Thyroid gland (tissue), 4 donors: Measurements from ENCODE around the gene PHACTR1. TPM values are rescaled to one million over a fixed set of nuclear protein-coding genes. Genes with fewer than 3 reads are reported as not detected.

ENCODE experiments used
- DNase-seq, 2 donors: peaks; one replicate each; pipeline ENCODE4 v3.0.0-alpha.2; 2019
- H3K27ac ChIP-seq, 3 donors: fragments of 200-600 bp; sonication (generic); 1 replicate in 2 of 3; 2 replicates in 1 of 3; pipeline ENCODE4 v1.5.1; 2016 to 2019; ENCODE audit warnings: mild to moderate bottlenecking in 1 of 3, moderate library complexity in 1 of 3
- H3K27me3 ChIP-seq: fragments of 200-600 bp; sonication (generic); one replicate; pipeline ENCODE4 v1.5.1; 2019
- H3K36me3 ChIP-seq, 2 donors: fragments of 200-600 bp; sonication (generic); one replicate each; pipeline ENCODE4 v1.5.1; 2016 to 2019
- H3K4me1 ChIP-seq, 2 donors: fragments of 200-600 bp; sonication (generic); one replicate each; pipeline ENCODE4 v1.5.1; 2017 to 2019
- H3K4me3 ChIP-seq, 3 donors: fragments of 200-600 bp; sonication (generic); replicated peaks in 1 of 3; 1 replicate in 2 of 3; 2 replicates in 1 of 3; pipeline ENCODE4 v1.5.1; 2016; ENCODE audit warnings: mild to moderate bottlenecking in 1 of 3
- H3K9me3 ChIP-seq: fragments of 200-600 bp; sonication (generic); one replicate; pipeline ENCODE4 v1.5.1; 2017
- CTCF ChIP-seq, 6 experiments: fragments of 200-600 bp in 3 of 6; fragments of 450-650 bp in 3 of 6; sonication (generic) in 3 of 6; IDR thresholded peaks; one replicate each; pipeline ENCODE4 v1.5.1; 2016 to 2019; ENCODE audit warnings: antibody characterized with exemption in 6 of 6, mild to moderate bottlenecking in 2 of 6, inconsistent platforms in 1 of 6, moderate library complexity in 1 of 6
- POLR2A ChIP-seq, 2 donors: fragments of 450-650 bp; IDR thresholded peaks; one replicate each; pipeline ENCODE4 v1.6.1; 2017; ENCODE audit warnings: antibody characterized with exemption in 2 of 2, mild to moderate bottlenecking in 2 of 2, moderate library complexity in 1 of 2
- WGBS, 2 donors: methylation state at CpG; one replicate each; pipeline ENCODE4 v1.1.5; 2017; 5-methylcytosine and 5-hydroxymethylcytosine counted together
- intact Hi-C: fragments of 100-400 bp; cut with DNase I; formaldehyde crosslinking; loops from one replicate; pipeline ENCODE4 v1.15.1; 2023
- total RNA-seq, 4 donors: library from RNA; depleted of rRNA; stranded (reverse); fragments of >200 nt; gene quantifications; one replicate each; pipeline ENCODE4 v1.2.3, GENCODE V29; 2016

The PHACTR1 gene
- total RNA-seq, 4 donors from 2014 or later, result 2.9 to 8.6 (median 4.4) TPM

GRCh38 chr6:13187692-13188091, 471.1 kb downstream of the PHACTR1 start:
- H3K27ac ChIP-seq, result no peak overlapping the region
- intact Hi-C loops, result no loop called here
- 88 to 93% methylated on average over 3 of the region's 3 CpGs for WGBS, 2 donors
- H3K27me3 ChIP-seq, result no peaks in the 10 kb centered on the region
- H3K4me3 ChIP-seq, result no peak overlapping the region
- H3K36me3 ChIP-seq, result no peaks in the 10 kb centered on the region
- TF ChIP-seq CTCF (IDR thresholded peaks at IDR 0.05) (no peak), POLR2A (IDR thresholded peaks at IDR 0.05) (no peak)
- no peaks in the 10 kb centered on the region for H3K4me1 ChIP-seq
- no peaks in the 10 kb centered on the region for H3K9me3 ChIP-seq
- no peak for DNase-seq

GRCh38 chr6:13188306-13188705, 471.7 kb downstream of the PHACTR1 start:
- Histone ChIP-seq H3K9me3 (no peaks in the 10 kb centered on the region), H3K4me3 (no peak overlapping the region), H3K4me1 (no peaks in the 10 kb centered on the region), H3K27ac (no peak overlapping the region), H3K36me3 (no peaks in the 10 kb centered on the region), H3K27me3 (no peaks in the 10 kb centered on the region)
- no peak for DNase-seq
- TF ChIP-seq POLR2A (IDR thresholded peaks at IDR 0.05), result no peak
- intact Hi-C loops, result no loop called here
- 83 to 85% methylated on average over 3 of the region's 3 CpGs for WGBS, 2 donors

GRCh38 chr6:13189710-13190109, 473.1 kb downstream of the PHACTR1 start:
- Histone ChIP-seq H3K9me3 (no peaks in the 10 kb centered on the region), H3K27ac (no peak overlapping the region), H3K4me1 (no peaks in the 10 kb centered on the region), H3K4me3 (no peak overlapping the region), H3K36me3 (no peaks in the 10 kb centered on the region), H3K27me3 (no peaks in the 10 kb centered on the region)
- 89 to 90% methylated on average over 6 of the region's 6 CpGs for WGBS, 2 donors
- intact Hi-C loops, result no loop called here
- DNase-seq, result no peak
- TF ChIP-seq POLR2A (IDR thresholded peaks at IDR 0.05) (no peak), CTCF (IDR thresholded peaks at IDR 0.05) (no peak)

GRCh38 chr6:13190376-13190775, 473.8 kb downstream of the PHACTR1 start:
- WGBS, 2 donors, result 85 to 88% methylated on average over 1 of the region's 1 CpG
- Histone ChIP-seq H3K27ac (no peak overlapping the region), H3K4me3 (no peak overlapping the region), H3K4me1 (no peaks in the 10 kb centered on the region), H3K27me3 (no peaks in the 10 kb centered on the region), H3K36me3 (no peaks in the 10 kb centered on the region), H3K9me3 (no peaks in the 10 kb centered on the region)
- DNase-seq, result no peak
- TF ChIP-seq POLR2A (IDR thresholded peaks at IDR 0.05), result no peak
- TF ChIP-seq CTCF (IDR thresholded peaks at IDR 0.05), result no peak
- intact Hi-C loops, result no loop called here

GRCh38 chr6:13191461-13191860, 474.9 kb downstream of the PHACTR1 start:
- no peak overlapping the region for H3K4me3 ChIP-seq
- WGBS, 2 donors, result 70 to 73% methylated on average over 1 of the region's 1 CpG
- H3K27ac ChIP-seq, result no peak overlapping the region
- TF ChIP-seq CTCF (IDR thresholded peaks at IDR 0.05) (no peak), POLR2A (IDR thresholded peaks at IDR 0.05) (no peak)
- no peaks in the 10 kb centered on the region for H3K9me3 ChIP-seq
- intact Hi-C loops, result no loop called here
- no peaks in the 10 kb centered on the region for H3K27me3 ChIP-seq
- no peaks in the 10 kb centered on the region for H3K4me1 ChIP-seq
- no peaks in the 10 kb centered on the region for H3K36me3 ChIP-seq
- no peak for DNase-seq

GRCh38 chr6:13194852-13195251, 478.3 kb downstream of the PHACTR1 start:
- Histone ChIP-seq H3K4me1 (no peaks in the 10 kb centered on the region), H3K27ac (no peak overlapping the region), H3K4me3 (no peak overlapping the region), H3K9me3 (no peaks in the 10 kb centered on the region), H3K36me3 (no peaks in the 10 kb centered on the region), H3K27me3 (no peaks in the 10 kb centered on the region)
- peak; percentile 10 to 15 for DNase-seq
- peak in 2 of 6 experiments; percentile 22 to 24 for TF ChIP-seq CTCF (IDR thresholded peaks at IDR 0.05)
- no peak for TF ChIP-seq POLR2A (IDR thresholded peaks at IDR 0.05)
- intact Hi-C loops, result no loop called here
- 64 to 71% methylated on average over 6 of the region's 6 CpGs for WGBS, 2 donors
